ENCODE measurements around the gene YBX3.
"Not testable (repeated sequence)": the region's sequence is repeated elsewhere in the genome, so short reads cannot be mapped to it uniquely, and the experiment has no call there.

YBX3 gene

GRCh38 chr12:10722905-10723746 is at the start of gene YBX3:
Gene YBX3 (minus strand): TSS chr12:10723323. CDS start chr12:10723111, 212 bp downstream.
- DNase-seq, result peak; percentile 60

GRCh38 chr12:10771132-10771733 is 48.1 kb upstream of the YBX3 start:
- peak; percentile 61 for DNase-seq

- DNase-seq, result no peak
These were observed 36.5 kb upstream of the YBX3 start for GRCh38 chr12:10759657-10760056.

- no peak for DNase-seq
These were observed 33.1 kb upstream of the YBX3 start for GRCh38 chr12:10756194-10756593.

- DNase-seq, result no peak
These were observed 29.9 kb upstream of the YBX3 start for GRCh38 chr12:10753059-10753458.

GRCh38 chr12:10750385-10750727 is 27.2 kb upstream of the YBX3 start:
- DNase-seq, result no peak

- DNase-seq, result peak; percentile 87
These were observed 26.7 kb upstream of the YBX3 start for GRCh38 chr12:10749700-10750384.

- no peak for DNase-seq
These were observed 24.6 kb upstream of the YBX3 start for GRCh38 chr12:10747730-10748129.

GRCh38 chr12:10743420-10743819 is 20.3 kb upstream of the YBX3 start:
- not testable (repeated sequence) for DNase-seq

GRCh38 chr12:10741845-10742244 is 18.7 kb upstream of the YBX3 start:
- DNase-seq, result no peak

GRCh38 chr12:10740182-10740581 is 17.1 kb upstream of the YBX3 start:
- DNase-seq, result no peak

- DNase-seq, result no peak
These were observed 16.3 kb upstream of the YBX3 start for GRCh38 chr12:10739157-10740118.

- no peak for DNase-seq
These were observed 14.1 kb upstream of the YBX3 start for GRCh38 chr12:10737249-10737648.

GRCh38 chr12:10736463-10736862 is 13.3 kb upstream of the YBX3 start:
- no peak for DNase-seq

- no peak for DNase-seq
These were observed 12.3 kb upstream of the YBX3 start for GRCh38 chr12:10735428-10735827.

- DNase-seq, result no peak
These were observed 9.4 kb upstream of the YBX3 start for GRCh38 chr12:10732549-10732948.

GRCh38 chr12:10732066-10732465 is 8.9 kb upstream of the YBX3 start:
- DNase-seq, result no peak

- no peak for DNase-seq
These were observed 7.4 kb upstream of the YBX3 start for GRCh38 chr12:10730559-10730958.

- DNase-seq, result no peak
These were observed 5.0 kb upstream of the YBX3 start for GRCh38 chr12:10728091-10728490.

GRCh38 chr12:10726945-10727344 is 3.8 kb upstream of the YBX3 start:
- DNase-seq, result no peak

GRCh38 chr12:10725003-10725402 is 1.9 kb upstream of the YBX3 start:
- no peak for DNase-seq

GRCh38 chr12:10722502-10722904 is 620 bp downstream of the YBX3 start:
- DNase-seq, result peak; percentile 47

All from CD4-positive, alpha-beta T cell treated with Interleukin-10 for 1 hour (primary cell).